ENCODE results near the gene LAPTM4A.

The LAPTM4A gene

DNA sequence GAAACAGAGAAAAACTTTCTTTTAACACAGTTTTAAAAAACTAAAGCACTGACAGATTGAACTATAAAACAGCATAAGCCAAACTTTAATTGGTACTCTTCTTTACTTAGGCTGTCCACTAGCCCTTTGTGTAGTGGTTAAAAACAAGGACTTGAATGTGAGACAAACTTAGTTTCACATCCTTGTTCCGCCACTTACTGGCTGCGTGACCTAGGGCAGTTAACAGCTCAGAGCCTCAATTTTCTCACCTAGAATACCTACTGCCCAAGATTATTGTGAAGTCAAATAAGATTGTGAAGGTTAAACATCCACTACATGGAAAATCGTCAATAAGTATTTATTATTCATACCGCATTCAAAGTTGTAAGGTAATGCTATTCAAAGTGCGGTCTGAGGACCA, 63.5 kb downstream of the LAPTM4A start:
- H3K27ac ChIP-seq: no peak overlapping the region
- TF ChIP-seq, protein P1, sequence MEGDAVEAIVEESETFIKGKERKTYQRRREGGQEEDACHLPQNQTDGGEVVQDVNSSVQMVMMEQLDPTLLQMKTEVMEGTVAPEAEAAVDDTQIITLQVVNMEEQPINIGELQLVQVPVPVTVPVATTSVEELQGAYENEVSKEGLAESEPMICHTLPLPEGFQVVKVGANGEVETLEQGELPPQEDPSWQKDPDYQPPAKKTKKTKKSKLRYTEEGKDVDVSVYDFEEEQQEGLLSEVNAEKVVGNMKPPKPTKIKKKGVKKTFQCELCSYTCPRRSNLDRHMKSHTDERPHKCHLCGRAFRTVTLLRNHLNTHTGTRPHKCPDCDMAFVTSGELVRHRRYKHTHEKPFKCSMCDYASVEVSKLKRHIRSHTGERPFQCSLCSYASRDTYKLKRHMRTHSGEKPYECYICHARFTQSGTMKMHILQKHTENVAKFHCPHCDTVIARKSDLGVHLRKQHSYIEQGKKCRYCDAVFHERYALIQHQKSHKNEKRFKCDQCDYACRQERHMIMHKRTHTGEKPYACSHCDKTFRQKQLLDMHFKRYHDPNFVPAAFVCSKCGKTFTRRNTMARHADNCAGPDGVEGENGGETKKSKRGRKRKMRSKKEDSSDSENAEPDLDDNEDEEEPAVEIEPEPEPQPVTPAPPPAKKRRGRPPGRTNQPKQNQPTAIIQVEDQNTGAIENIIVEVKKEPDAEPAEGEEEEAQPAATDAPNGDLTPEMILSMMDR (conservative IDR thresholded peaks at IDR 0.05): no peak
- no peak for TF ChIP-seq ZFX (IDR thresholded peaks at IDR 0.05)
